Midbrain (tissue), 1 donor: ENCODE results near the gene DNAH10.
"Not testable (repeated sequence)": the region's sequence is repeated elsewhere in the genome, so short reads cannot be mapped to it uniquely, and the experiment has no call there.

ENCODE experiments used
- DNase-seq: peaks from one replicate; lab custom pipeline; 2025; lab: John Stamatoyannopoulos, UW

Gene DNAH10

DNA sequence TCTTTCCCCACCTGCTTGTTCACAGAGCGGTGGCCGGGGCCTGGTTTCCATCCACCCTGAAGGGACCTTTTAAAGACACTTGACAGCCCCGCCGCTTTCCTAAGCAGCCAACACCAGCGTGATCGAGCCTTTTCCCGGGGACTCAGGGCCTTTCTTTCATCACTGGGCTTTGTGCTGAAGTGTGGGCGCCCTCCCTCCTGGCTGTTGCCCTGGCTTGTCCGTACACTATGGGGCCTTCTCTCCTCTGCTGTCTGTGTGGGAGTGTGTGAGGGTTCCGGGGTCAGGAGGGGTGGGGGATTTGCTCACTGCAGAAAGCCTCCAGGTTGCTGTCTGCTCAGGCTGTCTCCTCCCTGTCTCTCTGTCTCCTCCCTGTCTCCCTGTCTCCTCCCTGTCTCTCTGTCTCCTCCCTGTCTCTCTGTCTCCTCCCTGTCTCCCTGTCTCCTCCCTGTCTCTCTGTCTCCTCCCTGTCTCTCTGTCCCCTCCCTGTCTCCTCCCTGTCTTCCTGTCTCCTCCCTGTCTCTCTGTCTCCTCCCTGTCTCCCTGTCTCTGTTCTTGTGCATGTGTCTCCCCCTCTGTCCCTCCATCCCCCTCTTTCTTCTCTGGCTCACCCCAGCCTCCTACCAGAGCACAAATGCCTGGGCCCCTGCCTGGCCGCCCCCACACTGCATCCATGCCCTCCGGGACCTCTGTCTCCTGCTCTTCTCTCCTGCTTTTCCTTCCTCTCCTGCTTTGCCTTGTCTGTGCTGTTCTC, 145.8 kb downstream of the DNAH10 start:
- DNase-seq: no peak

DNA sequence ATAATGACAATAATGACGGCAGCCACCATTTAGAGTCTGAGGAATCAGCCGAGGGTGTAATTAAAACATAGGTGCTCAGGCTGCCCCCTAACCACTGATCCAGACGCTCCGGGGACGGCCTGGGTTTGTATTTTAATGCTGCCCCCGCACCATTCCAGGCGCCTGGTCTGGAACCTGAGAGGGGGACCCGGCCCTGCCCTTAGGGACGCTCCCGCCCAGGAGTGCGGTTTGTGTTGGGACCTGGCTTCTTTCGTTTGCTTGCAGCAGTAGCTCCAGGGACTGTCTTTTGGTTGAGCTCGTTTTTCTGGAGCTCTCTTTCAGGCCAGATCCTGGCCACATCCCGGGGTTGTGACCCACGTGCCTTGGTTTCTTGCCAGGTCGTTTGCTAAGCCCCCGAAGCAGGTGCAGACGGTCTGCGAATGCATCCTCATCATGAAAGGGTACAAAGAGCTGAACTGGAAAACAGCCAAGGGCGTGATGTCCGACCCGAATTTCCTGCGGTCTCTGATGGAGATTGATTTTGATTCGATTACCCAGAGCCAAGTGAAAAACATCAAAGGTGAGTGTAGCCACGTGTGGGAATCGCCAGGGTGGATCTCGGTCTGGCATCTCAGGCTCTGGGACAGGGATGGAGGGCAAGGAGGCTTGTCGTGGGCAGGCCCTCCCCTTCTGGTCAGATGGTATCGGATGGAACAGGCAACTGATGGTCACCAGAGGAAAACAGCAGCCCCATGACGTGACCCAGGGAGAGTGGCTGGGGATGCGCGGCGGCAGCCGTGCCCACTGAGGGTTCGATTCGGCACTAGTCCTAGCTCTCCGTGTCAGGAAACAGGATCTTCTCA, 147.0 kb downstream of the DNAH10 start:
- DNase-seq: no peak

DNA sequence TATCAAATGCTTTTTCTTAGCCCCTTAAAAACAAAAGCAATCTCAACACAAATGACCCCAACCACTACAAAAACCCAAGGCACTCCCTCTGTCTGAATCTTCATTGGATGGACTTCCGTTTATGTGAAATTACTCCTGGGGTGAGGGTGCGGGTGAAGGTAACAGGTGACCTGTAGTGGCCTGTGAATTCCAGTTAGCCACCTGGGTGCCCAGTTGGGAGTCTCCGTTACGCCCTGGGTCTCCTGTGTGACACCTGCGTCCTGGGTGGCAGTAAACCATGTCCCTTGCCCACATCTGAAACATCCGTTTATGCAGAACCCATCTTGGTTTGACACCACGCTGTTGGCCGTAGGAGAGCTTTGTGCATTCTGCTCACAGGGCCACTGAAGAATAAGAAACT, 148.0 kb downstream of the DNAH10 start:
- no peak for DNase-seq

DNA sequence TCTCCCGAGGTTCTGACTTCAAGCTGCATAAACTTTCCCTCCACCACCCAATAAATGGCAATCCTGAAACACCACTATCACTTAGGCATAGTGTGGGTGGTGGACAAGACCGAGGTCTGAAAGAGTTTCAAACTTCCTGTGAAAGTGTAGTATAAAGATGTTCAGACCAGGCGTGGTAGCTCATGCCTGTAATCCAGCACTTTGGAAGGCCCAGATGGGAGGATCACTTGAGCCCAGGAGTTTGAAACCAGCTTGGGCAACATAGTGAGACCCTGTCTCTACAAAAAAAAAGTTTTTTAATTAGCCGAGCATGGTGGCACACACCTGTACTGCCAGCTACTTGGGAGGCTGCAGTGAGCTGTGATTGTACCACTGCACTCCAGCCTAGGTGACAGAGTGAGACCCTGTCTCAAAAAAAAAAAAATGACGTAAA, 148.7 kb downstream of the DNAH10 start:
- no peak for DNase-seq

DNA sequence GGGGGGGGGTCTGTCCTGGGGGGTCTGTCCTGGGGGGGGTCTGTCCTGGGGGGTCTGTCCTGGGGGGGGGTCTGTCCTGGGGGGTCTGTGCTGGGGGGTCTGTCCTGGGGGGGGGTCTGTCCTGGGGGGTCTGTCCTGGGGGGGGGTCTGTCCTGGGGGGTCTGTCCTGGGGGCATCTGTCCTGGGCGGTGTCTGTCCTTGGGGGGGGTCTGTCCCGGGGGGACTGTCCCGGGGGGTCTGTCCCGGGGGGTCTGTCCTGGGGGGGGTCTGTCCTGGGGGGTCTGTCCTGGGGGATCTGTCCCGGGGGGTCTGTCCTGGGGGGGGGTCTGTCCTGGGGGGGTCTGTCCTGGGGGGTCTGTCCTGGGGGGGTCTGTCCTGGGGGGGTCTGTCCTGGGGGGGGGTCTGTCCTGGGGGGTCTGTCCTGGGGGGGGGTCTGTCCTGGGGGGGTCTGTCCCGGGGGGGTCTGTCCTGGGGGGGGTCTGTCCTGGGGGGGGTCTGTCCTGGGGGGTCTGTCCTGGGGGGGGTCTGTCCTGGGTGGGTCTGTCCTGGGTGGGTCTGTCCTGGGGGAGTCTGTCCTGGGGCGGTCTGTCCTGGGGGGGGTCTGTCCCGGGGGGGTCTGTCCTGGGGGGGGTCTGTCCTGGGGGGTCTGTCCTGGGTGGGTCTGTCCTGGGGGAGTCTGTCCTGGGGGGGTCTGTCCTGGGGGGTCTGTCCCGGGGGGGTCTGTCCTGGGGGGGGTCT, 149.7 kb downstream of the DNAH10 start:
- DNase-seq: not testable (repeated sequence)

DNA sequence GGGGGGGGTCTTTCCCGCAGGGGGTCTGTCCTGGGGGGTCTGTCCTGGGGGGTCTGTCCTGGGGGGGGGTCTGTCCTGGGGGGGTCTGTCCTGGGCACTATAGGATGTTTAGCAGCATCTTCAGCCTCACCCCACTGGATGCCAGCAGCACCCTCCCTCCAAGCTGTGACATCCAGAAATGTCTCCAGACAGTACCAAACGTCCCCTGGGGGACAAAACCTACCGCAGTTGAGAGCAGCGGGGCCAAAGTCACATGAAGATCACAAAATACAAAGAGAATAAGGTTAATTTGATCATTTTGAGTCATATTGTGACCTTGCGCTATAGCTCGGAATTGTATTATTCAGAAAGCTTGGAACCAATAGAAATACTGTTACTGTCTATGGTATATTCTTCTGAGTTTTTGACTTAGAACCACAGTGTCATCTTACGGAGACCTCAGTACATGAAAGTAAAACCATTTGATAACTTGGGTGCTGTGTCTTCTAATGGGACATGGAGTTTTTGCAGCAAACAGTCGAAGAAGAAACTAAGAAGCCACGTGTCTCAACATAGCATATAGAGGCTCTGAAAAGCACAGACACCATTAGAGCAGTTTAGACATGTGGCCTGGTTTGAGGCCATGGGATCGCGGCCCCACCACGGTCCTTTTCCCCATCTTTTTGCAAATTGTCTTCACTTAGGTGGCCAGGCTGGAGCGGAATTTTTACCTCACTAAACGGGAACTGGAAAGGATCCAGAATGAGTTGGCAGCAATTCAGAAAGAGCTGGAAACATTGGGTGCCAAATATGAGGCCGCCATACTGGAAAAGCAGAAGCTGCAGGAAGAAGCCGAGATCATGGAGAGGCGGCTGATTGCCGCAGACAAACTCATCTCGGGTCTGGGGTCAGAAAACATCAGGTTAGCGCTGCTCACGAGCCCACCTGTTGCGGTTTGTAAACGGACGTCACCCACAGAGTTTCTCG, 150.6 kb downstream of the DNAH10 start:
- no peak for DNase-seq

DNA sequence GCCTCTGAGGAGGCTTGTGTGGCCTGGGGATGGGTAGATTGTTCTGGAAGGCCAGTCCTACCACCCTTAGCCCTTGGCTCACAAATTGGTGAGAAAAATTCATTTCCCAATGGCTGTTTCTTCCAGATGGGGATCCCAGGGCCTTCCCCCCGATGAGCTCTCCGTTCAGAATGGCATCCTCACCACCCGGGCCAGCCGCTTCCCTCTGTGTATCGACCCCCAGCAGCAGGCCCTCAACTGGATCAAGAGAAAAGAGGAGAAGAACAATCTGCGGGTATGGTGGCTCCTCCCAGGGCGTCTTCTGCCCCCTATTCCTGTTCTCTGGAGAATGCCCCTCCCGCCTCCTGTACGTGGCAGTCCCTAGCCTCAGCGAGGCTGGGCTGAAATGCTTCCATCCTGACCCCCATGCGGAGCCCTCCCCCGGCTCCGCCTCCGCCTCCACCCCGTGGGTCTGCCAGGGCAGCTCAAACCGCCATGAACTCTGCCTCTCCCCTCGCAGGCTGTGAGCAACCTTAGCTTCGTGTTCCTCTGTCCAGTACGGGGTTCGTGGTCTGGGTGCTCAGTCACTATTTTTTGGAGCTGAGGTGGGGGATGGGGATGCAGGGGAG, 152.7 kb downstream of the DNAH10 start:
- DNase-seq: no peak

DNA sequence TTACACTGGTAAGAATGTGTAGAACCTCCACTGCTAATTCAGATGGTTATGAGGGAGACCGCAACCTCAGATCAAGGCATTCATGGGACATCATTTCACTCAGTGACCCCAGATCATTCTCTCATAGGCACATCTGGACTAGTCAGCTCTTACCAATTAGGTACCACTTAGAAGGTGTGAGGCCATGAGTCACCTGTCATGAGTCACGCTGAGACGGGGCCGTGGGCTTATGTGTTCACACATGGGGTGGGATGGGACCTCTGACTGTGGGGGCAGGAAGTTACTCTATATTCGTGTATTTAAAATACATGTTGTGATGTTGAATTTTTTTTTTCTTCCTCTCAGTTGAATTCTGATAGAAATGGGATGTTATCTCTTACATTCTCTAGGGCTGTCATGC, 154.6 kb downstream of the DNAH10 start:
- DNase-seq: no peak

DNA sequence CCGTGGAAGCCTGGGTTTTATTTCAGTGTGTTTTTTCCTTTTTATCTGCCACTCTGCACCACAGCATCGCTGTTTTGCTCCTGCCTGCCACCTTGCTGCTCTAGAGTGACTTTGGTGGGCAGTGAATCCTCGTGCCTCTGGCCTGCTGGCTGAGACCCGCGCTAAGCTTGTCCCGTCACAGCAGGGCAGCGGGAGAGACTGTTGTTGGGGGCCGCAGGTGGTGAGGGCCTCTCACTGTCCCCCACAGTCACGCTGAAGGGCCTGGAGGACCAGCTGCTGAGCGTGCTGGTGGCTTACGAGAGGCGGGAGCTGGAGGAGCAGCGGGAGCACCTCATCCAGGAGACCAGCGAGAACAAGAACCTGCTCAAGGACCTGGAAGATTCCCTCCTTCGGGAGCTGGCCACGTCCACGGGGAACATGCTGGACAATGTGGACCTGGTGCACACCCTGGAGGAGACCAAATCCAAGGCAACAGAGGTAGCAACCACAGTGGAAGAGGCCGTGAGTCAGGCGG, 155.3 kb downstream of the DNAH10 start:
- no peak for DNase-seq

DNA sequence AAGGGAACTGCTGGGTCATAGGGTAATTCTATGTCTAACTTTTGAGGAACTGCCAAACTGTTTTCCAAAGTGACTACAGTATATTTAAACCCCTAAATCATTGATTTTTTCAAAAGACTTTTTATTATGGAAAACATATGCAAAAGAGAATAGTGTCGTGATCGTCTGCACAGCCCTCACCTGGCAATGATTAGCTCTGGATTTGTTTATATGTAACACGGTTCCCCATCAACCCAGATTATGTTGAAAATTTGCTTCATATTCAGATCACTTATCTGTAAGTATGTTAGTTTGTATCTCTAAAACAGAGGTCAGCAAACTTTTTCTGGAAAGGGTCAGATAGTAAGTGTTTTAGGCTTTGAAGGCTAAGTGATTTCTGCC, 157.9 kb downstream of the DNAH10 start:
- no peak for DNase-seq

DNA sequence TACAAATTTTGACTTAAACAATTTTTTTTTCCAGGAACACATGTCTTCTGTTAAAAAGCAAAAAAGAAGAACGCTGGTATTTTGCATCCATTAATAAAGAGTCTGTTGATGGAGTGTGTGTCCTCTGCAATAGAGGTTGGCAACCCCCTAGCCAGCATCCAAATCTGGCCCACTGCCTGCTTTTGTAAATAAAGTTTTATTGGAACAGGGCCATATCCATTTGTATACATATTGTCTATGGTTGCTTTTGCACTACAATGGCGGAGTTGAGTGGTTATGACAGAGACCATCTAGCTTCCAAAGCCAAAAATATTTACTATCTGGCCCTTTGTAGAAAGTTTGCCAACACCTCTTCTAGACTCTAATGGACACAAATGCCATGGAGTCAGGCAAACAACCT, 160.9 kb downstream of the DNAH10 start:
- no peak for DNase-seq

DNA sequence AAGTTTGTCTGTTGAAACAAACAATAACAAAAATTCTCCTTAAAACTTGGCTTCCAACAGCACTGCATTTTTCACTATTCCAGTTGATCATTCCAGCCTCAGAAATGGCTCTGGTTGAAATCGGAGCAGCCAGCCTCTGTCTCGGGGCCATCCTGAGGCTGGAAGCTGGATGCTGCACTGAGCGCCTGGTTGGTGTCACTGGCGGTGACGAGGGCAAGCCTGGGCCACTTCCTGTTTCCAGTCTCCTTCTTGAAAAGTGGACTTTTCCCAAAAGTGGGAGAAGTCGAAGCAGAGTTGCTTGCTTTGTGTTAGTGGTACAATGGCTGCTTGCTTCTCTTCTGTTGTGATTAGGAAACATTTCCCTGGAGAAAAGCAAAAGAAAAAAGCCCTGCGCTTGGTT, 161.8 kb downstream of the DNAH10 start:
- DNase-seq: no peak

DNA sequence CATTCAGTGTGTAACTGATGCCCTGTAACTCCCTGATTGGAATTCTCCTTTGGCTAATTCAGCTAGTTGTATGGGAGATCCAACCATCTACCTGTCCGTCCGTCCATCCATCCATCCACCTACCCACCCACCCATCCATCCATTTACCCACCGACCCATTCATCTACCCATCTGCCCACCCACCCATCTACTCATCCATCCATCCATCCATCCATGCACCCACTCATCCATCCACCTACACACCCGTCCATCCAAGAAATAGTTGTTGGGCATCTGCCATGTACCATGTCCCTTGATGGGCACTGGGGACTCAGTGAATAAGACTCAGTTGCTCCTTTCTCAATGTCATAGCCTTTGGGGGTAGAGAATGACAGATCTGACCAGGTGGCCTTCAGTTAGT, 162.4 kb downstream of the DNAH10 start:
- DNase-seq: no peak

DNA sequence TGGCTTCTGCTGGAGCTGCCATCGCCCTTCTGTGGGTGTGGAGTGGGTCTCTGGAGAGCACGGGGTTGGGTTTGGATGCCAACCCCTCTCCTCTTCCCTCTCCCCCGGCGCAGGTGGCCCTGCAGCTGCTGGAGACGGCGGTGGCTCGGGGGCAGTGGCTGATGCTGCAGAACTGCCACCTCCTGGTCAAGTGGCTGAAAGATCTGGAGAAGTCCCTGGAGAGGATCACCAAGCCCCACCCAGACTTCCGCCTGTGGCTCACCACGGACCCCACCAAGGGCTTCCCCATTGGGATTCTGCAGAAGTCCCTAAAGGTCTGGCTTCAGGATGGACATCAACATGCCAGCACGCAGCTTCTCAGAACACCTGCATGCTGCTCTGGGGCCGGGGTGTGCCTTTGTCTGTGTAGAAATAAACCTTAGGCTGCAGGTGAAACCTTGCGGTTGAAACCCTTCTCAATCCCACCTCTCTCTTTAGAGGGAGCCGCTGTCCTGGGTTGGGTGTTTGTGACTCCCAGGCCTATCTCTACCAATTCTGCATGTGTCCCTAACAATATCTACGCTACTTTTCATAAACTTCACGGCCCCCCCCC, 166.3 kb downstream of the DNAH10 start:
- no peak for DNase-seq

DNA sequence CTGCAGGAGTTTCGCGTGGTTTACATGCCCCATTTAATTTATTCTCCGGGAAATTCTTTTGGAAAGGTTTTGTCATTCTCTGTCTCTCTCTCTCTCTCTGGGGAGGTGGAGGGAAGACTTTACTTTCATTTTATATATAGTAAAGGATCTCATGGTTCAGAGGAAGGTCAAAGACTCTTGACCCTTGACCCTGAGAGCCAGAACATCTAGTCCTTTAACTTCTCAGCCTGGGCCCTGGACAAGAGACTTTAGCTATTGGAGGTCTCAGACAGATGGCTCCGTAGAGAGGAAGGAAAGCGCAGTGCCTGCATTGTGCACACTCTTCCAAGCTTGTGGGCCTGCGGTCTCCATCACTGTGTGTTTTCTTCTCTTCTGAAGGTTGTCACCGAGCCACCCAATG, 166.8 kb downstream of the DNAH10 start:
- DNase-seq: no peak

DNA sequence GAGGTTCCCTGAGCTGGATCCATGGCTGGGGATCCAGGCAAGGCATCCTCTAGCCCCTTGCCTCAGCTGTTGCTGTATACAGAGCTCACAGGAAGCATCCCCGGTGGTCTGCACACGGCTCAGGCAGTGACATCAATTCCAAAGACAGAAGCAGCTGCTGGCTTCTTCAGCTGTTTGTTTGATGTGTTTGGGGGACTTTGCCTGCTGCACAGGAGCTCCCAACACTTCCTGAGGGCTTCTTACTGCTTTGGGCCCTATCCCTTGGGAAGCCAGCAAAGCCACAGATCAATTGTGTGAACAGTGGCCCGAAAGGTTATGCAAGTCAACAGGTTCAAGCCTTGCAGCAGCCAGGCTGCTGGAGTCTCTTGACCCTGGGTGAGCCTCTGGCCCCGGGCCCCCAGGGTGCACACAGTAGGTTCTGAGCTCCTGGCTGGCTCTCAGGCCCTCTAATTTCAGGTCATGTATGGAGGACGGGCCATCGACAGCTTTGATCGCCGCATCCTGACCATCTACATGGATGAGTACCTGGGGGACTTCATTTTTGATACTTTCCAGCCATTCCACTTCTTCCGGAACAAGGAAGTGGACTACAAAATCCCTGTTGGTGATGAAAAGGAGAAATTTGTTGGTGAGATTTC, 168.0 kb downstream of the DNAH10 start:
- DNase-seq: no peak

DNA sequence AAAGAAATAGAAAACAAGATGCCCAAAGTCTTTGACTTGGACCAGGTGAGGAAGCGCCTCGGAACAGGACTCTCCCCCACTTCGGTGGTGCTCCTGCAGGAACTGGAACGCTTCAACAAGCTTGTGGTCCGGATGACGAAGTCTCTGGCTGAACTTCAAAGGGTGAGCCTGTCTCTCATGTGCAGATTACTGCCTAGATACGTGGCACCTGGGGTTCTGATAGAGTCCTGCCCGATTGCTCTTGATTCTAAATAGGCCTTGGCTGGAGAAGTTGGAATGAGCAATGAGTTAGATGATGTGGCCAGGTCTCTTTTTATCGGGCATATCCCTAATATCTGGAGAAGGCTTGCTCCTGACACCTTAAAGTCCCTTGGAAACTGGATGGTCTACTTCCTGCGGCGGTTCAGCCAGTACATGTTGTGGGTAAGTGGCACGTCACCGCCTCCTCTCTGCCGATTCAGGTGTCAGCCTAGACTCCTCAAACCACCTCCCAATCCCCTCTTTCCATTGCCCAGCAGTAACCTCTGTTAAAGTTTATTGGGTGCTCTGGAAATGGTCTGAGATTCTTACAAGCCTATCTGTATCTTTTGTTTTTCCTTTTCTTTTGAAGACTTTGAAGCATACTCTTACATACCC, 169.7 kb downstream of the DNAH10 start:
- DNase-seq: no peak

DNA sequence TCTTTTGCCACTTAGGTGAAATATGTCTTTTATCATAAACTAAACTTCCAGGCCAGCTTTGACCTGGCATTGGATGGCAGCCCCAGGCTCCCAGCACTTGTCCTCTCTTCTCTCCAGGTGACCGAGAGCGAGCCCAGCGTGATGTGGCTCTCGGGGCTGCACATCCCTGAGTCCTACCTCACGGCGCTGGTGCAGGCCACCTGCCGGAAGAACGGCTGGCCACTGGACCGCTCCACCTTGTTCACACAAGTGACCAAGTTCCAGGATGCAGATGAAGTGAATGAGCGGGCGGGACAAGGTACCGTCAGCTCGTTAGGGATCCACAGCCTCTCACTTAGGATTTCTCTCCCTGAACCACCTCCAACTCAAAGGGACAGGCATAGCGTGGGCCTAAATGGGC, 171.1 kb downstream of the DNAH10 start:
- DNase-seq: no peak

DNA sequence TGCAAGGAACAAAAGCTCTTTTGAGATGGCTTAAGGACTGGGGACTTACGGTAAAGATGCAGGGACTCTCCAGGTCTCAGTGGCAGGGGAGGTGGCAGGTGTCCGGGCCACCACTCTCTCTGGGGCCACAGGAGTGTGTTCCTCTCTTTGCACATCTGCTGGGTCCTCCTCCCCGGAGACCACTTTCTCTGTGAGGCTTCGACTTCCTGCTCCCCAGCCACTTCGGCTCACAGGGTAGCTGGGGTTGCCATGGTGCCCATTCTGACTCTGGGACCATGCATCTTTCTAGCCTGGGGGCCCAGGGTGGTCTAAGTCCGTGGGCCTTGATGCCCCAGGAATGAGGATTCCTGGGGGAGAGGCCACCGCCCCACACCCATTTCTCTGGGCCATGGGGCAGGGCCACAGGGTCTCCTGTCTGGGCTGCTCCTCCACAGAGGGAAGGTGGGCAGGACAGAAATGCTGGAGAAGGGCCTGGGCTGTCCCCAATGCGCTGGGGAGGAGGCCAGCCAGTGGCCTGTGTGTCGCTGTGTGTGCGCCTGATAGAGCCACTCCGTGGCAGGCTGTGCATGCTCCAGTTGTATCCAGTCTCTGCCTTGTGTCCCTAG, 172.0 kb downstream of the DNAH10 start:
- DNase-seq: no peak
